K562 (cell line): ENCODE data around the gene TRIAP1. TPM values are rescaled to one million over a fixed set of nuclear protein-coding genes. Genes with fewer than 3 reads are reported as not detected.

Source experiments
- BRD9 ChIP-seq: fragments of 450-650 bp; IDR thresholded peaks from 2 replicates; pipeline ENCODE4 v1.6.1; 2018; ENCODE audit warnings: low read depth; ENCODE audit not compliant: partially characterized antibody
- CBFB ChIP-seq: sonication (generic); formaldehyde crosslinking; IDR thresholded peaks from 2 replicates; pipeline ENCODE4 v1.4.0; 2020; ENCODE audit warnings: mild to moderate bottlenecking, missing genetic modification reagents
- CBX3 ChIP-seq, 2 experiments: IDR thresholded peaks; 1 replicate in 1 of 2; 2 replicates in 1 of 2; pipeline ENCODE4 v1.6.1; 2012; ENCODE audit warnings: inconsistent platforms in 2 of 2, low read length in 2 of 2, borderline replicate concordance in 1 of 2, control low read depth in 1 of 2
- HOMEZ ChIP-seq: fragments of 250-450 bp; sonication (Bioruptor Pico); IDR thresholded peaks from 2 replicates; pipeline ENCODE4 v1.4.0; 2020; ENCODE audit warnings: mild to moderate bottlenecking, moderate library complexity
- KLF10 ChIP-seq: fragments of 250-450 bp; sonication (Bioruptor Pico); IDR thresholded peaks from 2 replicates; pipeline ENCODE4 v1.6.1; 2021; ENCODE audit warnings: matching md5 sums
- SMAD2 ChIP-seq: fragments of 150-350 bp; IDR thresholded peaks from 2 replicates; pipeline ENCODE4 v1.6.1; 2014; ENCODE audit warnings: low read depth, mild to moderate bottlenecking, low read length
- SRSF9 ChIP-seq: fragments of 200-400 bp; formaldehyde crosslinking; IDR thresholded peaks from 2 replicates; pipeline ENCODE4 v1.6.1; 2017; ENCODE audit warnings: low read depth, low read length, borderline replicate concordance
- WHSC1 ChIP-seq: IDR thresholded peaks from one replicate; pipeline ENCODE4 v1.6.1; 2012; ENCODE audit warnings: low read length, control low read depth, inconsistent platforms
- ZBTB1 ChIP-seq: sonication (generic); formaldehyde crosslinking; IDR thresholded peaks from 2 replicates; pipeline ENCODE4 v1.8.1; 2023; ENCODE audit warnings: missing genetic modification reagents, low read depth, mild to moderate bottlenecking, borderline replicate concordance
- ZBTB8A ChIP-seq: fragments of 450-650 bp; IDR thresholded peaks from 2 replicates; pipeline ENCODE4 v1.6.1; 2018; ENCODE audit warnings: mild to moderate bottlenecking, moderate library complexity; ENCODE audit not compliant: partially characterized antibody
- ZC3H4 ChIP-seq: sonication (generic); formaldehyde crosslinking; IDR thresholded peaks from 2 replicates; pipeline ENCODE4 v1.9.0; 2021; ENCODE audit warnings: missing genetic modification reagents, borderline replicate concordance
- ZNF274 ChIP-seq: IDR thresholded peaks from 2 replicates; pipeline ENCODE4 v1.6.1; 2011; ENCODE audit warnings: low read depth, mild to moderate bottlenecking, low read length, moderate library complexity, borderline replicate concordance
- ZNF668 ChIP-seq: fragments of 250-450 bp; sonication (Bioruptor Pico); IDR thresholded peaks from 2 replicates; pipeline ENCODE4 v1.8.0; 2022; ENCODE audit warnings: mild to moderate bottlenecking, inconsistent platforms
- polyA plus RNA-seq, 8 experiments: library from polyadenylated mRNA; depleted of rRNA in 4 of 8; stranded (reverse) in 5 of 8; unstranded in 3 of 8; fragments of >200 nt; fragmentation: Nextera tagmentation in 2 of 8; fragmentation: Illumina TruSeq in 1 of 8; extraction: Ambion mirVana in 2 of 8; extraction: Trizol in 1 of 8; gene quantifications; 2 replicates each; pipeline versions ENCODE4 v1.2.1 to v1.2.3, GENCODE V29; 2011 to 2014; ENCODE audit warnings: inconsistent platforms in 1 of 8, missing spikeins in 1 of 8
- total RNA-seq, 7 experiments: library from RNA; depleted of rRNA in 6 of 7; stranded (reverse); fragments of >200 nt in 6 of 7; fragmentation: Illumina TruSeq in 2 of 7; extraction: Trizol in 2 of 7; gene quantifications; 2 replicates each; pipeline versions ENCODE4 v1.2.1 to v1.2.3, GENCODE V29; 2011 to 2021; ENCODE audit warnings: low replicate concordance in 1 of 7
- TF ChIP-seq, protein P1 (sequence below): sonication (generic); formaldehyde crosslinking; IDR thresholded peaks from 2 replicates; pipeline ENCODE4 v1.4.0; 2020; ENCODE audit warnings: mild to moderate bottlenecking, missing genetic modification reagents
- TF ChIP-seq, protein P2 (sequence below): fragments of 450-650 bp; IDR thresholded peaks from 2 replicates; pipeline ENCODE4 v1.6.1; 2016; ENCODE audit warnings: missing biosample characterization, missing genetic modification characterization
- TF ChIP-seq, protein P3 (sequence below), 2 experiments: fragments of 450-650 bp; IDR thresholded peaks; 2 replicates each; pipeline ENCODE4 v1.6.1; 2018; ENCODE audit warnings: mild to moderate bottlenecking in 2 of 2, low read depth in 1 of 2; ENCODE audit not compliant: partially characterized antibody in 2 of 2
- TF ChIP-seq, protein P4 (sequence below): fragments of 200-800 bp; sonication (Bioruptor generic); IDR thresholded peaks from 2 replicates; pipeline ENCODE4 v1.6.1; 2017; ENCODE audit warnings: missing genetic modification characterization, missing compliant biosample characterization

TRIAP1 gene
- total and polyA plus RNA-seq, 9 of the 15 experiments (the other 6 are each of a cell fraction or from before 2014, with no cell fraction given) = 37.3 to 354 (median 65.4) TPM

DNA sequence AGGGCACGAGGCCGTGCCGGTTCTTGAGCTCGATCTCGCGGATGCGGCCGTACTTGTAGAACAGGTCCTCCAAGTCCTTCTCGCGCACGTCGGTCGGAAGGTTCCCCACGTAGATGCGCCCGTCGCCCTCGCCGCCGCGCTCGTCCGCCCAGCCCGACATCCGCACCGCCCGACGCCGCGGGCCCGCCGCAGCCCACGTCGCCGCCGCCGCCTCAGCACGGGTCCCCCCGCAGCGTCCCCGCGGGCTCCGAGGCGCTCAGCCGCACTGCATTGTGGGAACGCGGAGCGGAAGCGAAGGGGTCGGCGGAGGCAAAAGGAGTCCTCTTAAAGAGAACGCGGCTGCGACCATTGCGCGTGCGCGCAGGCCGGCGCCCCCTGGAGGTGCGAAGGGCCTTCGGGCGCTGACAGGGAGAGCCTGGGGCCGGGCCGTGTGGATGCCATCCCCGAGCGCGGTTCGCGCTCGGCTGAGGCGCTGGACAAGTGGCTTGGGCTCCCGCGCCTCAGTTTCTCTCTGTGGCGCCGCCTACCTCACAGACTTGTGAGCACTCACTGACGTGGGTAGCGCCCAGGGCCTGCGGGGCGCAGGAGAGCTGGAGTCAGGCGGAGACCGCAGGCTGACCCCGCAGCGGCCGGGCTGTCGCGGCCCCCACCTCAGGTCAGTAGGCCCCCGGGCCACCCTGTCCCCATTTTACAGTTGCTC is 23.4 kb upstream of the TRIAP1 start, which contains the start of gene SRSF9 (continued):
- TF ChIP-seq ZC3H4 (no peak; the same call in 1 of the 2 replicates), WHSC1 (no peak), CBFB (no peak), HOMEZ (CRISPR knock-in tag) (peak; percentile 75; the same call in 1 of the 2 replicates), ZBTB1 (CRISPR knock-in tag) (peak; percentile 47; the same call in 1 of the 2 replicates), ZNF274 (no peak), ZBTB8A (no peak), BRD9 (no peak), KLF10 (no peak), SRSF9 (no peak), SMAD2 (no peak), CBX3 (IDR thresholded peaks at IDR 0.05; ENCODE audit: borderline replicate concordance in 1 of 2, low read length in 2 of 2) (peak in 1 of 2 experiments; percentile 35; a peak in 1 of 3 replicates), ZNF668 (CRISPR knock-in tag) (no peak)
- TF ChIP-seq, protein P1, sequence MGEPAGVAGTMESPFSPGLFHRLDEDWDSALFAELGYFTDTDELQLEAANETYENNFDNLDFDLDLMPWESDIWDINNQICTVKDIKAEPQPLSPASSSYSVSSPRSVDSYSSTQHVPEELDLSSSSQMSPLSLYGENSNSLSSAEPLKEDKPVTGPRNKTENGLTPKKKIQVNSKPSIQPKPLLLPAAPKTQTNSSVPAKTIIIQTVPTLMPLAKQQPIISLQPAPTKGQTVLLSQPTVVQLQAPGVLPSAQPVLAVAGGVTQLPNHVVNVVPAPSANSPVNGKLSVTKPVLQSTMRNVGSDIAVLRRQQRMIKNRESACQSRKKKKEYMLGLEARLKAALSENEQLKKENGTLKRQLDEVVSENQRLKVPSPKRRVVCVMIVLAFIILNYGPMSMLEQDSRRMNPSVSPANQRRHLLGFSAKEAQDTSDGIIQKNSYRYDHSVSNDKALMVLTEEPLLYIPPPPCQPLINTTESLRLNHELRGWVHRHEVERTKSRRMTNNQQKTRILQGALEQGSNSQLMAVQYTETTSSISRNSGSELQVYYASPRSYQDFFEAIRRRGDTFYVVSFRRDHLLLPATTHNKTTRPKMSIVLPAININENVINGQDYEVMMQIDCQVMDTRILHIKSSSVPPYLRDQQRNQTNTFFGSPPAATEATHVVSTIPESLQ = peak; percentile 38; the same call in 1 of the 2 replicates
- TF ChIP-seq, protein P2, sequence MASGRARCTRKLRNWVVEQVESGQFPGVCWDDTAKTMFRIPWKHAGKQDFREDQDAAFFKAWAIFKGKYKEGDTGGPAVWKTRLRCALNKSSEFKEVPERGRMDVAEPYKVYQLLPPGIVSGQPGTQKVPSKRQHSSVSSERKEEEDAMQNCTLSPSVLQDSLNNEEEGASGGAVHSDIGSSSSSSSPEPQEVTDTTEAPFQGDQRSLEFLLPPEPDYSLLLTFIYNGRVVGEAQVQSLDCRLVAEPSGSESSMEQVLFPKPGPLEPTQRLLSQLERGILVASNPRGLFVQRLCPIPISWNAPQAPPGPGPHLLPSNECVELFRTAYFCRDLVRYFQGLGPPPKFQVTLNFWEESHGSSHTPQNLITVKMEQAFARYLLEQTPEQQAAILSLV (tag) = no peak
- TF ChIP-seq, protein P3, sequence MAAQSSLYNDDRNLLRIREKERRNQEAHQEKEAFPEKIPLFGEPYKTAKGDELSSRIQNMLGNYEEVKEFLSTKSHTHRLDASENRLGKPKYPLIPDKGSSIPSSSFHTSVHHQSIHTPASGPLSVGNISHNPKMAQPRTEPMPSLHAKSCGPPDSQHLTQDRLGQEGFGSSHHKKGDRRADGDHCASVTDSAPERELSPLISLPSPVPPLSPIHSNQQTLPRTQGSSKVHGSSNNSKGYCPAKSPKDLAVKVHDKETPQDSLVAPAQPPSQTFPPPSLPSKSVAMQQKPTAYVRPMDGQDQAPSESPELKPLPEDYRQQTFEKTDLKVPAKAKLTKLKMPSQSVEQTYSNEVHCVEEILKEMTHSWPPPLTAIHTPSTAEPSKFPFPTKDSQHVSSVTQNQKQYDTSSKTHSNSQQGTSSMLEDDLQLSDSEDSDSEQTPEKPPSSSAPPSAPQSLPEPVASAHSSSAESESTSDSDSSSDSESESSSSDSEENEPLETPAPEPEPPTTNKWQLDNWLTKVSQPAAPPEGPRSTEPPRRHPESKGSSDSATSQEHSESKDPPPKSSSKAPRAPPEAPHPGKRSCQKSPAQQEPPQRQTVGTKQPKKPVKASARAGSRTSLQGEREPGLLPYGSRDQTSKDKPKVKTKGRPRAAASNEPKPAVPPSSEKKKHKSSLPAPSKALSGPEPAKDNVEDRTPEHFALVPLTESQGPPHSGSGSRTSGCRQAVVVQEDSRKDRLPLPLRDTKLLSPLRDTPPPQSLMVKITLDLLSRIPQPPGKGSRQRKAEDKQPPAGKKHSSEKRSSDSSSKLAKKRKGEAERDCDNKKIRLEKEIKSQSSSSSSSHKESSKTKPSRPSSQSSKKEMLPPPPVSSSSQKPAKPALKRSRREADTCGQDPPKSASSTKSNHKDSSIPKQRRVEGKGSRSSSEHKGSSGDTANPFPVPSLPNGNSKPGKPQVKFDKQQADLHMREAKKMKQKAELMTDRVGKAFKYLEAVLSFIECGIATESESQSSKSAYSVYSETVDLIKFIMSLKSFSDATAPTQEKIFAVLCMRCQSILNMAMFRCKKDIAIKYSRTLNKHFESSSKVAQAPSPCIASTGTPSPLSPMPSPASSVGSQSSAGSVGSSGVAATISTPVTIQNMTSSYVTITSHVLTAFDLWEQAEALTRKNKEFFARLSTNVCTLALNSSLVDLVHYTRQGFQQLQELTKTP (IDR thresholded peaks at IDR 0.05; ENCODE audit: low read depth in 1 of 2, partially characterized antibody in 2 of 2) = no peak
- TF ChIP-seq, protein P4, sequence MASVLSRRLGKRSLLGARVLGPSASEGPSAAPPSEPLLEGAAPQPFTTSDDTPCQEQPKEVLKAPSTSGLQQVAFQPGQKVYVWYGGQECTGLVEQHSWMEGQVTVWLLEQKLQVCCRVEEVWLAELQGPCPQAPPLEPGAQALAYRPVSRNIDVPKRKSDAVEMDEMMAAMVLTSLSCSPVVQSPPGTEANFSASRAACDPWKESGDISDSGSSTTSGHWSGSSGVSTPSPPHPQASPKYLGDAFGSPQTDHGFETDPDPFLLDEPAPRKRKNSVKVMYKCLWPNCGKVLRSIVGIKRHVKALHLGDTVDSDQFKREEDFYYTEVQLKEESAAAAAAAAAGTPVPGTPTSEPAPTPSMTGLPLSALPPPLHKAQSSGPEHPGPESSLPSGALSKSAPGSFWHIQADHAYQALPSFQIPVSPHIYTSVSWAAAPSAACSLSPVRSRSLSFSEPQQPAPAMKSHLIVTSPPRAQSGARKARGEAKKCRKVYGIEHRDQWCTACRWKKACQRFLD (CRISPR knock-in tag) = peak; percentile 60; the same call in 1 of the 2 replicates
